Ramos (cell line): ENCODE measurements around the gene OTULIN.

Experiments used
- in situ Hi-C: fragments of 300-500 bp; cut with MboI; formaldehyde crosslinking; loops from one replicate; pipeline ENCODE4 v1.14.3; 2022; ENCODE audit warnings: low sequenced_read_pairs; ENCODE audit not compliant: unreplicated experiment

The OTULIN gene

GRCh38 chr5:14716755-14717752 is 52.5 kb downstream of the OTULIN start:
- in situ Hi-C loops: no loop called here

- in situ Hi-C loops: no loop called here
These were observed 54.3 kb downstream of the OTULIN start for GRCh38 chr5:14718778-14719177.

- in situ Hi-C loops: loop anchor here (5.0 kb wide), 1 partner anchor 282 kb away; no protein-coding TSS in a partner anchor
These were observed 55.9 kb downstream of the OTULIN start for GRCh38 chr5:14720236-14720923.

GRCh38 chr5:14721990-14722656 is 57.6 kb downstream of the OTULIN start:
- in situ Hi-C loops: loop anchor here (5.0 kb wide), 1 partner anchor 280 kb away; no protein-coding TSS in a partner anchor

- in situ Hi-C loops: loop anchor here (5.0 kb wide), 1 partner anchor 279 kb away; no protein-coding TSS in a partner anchor
These were observed 58.4 kb downstream of the OTULIN start for GRCh38 chr5:14722923-14723322.

GRCh38 chr5:14723701-14724132 is 59.2 kb downstream of the OTULIN start:
- in situ Hi-C loops: loop anchor here (5.0 kb wide), 1 partner anchor 279 kb away; no protein-coding TSS in a partner anchor

GRCh38 chr5:14724633-14725032 is 60.1 kb downstream of the OTULIN start:
- in situ Hi-C loops: loop anchor here (5.0 kb wide), 1 partner anchor 278 kb away; no protein-coding TSS in a partner anchor

GRCh38 chr5:14726066-14726838 is 61.7 kb downstream of the OTULIN start:
- in situ Hi-C loops: no loop called here

GRCh38 chr5:14727428-14727865 is 62.9 kb downstream of the OTULIN start:
- in situ Hi-C loops: no loop called here

- in situ Hi-C loops: no loop called here
These were observed 63.5 kb downstream of the OTULIN start for GRCh38 chr5:14727928-14728458.

GRCh38 chr5:14728459-14728938 is 64.0 kb downstream of the OTULIN start:
- in situ Hi-C loops: no loop called here

GRCh38 chr5:14729448-14730385 is 65.2 kb downstream of the OTULIN start:
- in situ Hi-C loops: no loop called here

GRCh38 chr5:14730466-14730865 is 65.9 kb downstream of the OTULIN start:
- in situ Hi-C loops: no loop called here

GRCh38 chr5:14730881-14731280 is 66.4 kb downstream of the OTULIN start:
- in situ Hi-C loops: no loop called here

GRCh38 chr5:14732991-14733390 is 68.5 kb downstream of the OTULIN start:
- in situ Hi-C loops: no loop called here

GRCh38 chr5:14733661-14734060 is 69.1 kb downstream of the OTULIN start:
- in situ Hi-C loops: no loop called here

GRCh38 chr5:14734396-14734795 is 69.9 kb downstream of the OTULIN start:
- in situ Hi-C loops: no loop called here

- in situ Hi-C loops: no loop called here
These were observed 71.4 kb downstream of the OTULIN start for GRCh38 chr5:14735944-14736343.
